GM20431 (cell line): ENCODE results near the gene PAWR.
"Not testable (repeated sequence)": the region's sequence is repeated elsewhere in the genome, so short reads cannot be mapped to it uniquely, and the experiment has no call there.

ENCODE experiments used
- in situ Hi-C: fragments of 300-500 bp; cut with MseI, MboI; formaldehyde crosslinking; loops from one replicate; pipeline ENCODE4 v1.15.0; 2020; ENCODE audit warnings: low sequenced_read_pairs; ENCODE audit not compliant: unreplicated experiment

The PAWR gene

DNA sequence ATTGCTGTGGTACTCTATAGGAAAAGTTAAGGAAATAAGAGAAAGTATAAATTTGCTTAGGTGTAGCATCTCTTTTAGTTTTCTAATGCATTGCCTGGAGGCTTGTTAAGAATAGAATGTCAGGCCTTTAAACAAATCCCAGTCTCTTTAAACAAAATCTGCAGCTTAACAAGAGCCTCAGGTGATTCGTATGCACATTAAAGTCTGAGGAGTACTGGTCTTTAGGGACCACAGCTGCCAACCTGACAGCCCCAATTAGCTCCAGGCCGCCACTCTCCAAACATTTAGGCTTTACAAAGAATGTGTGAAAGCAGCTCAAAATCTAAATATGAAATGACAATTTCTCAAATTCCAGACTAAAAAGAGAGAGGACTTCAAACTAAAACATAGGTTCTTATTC is 35.7 kb downstream of the PAWR start:
- in situ Hi-C loops: no loop called here

DNA sequence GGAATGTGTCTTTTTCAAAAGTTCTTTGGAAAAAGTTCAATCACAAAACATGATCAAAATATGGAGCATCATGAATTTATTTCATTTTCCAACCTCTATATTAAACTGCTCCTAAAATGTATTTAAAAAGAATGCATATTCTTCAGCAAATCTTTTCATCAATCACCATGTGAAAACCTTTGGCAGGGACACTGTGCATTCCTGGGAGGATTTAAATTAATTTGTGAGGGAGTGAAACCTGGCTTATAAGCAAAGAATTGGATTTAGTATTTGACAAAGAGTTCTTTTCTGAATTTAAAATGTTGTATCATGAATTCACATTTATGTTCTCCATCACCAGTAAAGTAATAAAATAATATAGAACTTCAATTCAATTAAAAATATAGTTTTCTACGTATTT is 38.2 kb downstream of the PAWR start:
- in situ Hi-C loops: no loop called here

DNA sequence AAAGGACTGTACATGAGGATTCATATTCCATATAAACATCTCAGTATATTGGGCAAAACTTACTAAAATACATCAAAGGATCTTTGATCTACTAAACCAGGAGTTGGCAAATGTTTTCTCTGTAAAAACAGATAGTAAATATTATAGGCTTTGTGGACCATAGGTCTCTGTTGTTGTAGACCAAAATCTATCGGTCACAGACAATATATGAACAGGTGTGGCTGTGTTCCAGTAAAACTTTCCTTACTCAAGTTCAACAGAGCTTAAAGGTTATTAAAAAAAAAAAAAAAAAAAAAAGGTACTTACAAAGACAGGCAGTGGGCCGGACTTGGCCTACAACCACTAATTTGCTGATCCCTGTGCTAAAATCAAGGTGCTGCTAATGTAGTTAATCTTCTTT is 40.3 kb downstream of the PAWR start:
- in situ Hi-C loops: no loop called here

DNA sequence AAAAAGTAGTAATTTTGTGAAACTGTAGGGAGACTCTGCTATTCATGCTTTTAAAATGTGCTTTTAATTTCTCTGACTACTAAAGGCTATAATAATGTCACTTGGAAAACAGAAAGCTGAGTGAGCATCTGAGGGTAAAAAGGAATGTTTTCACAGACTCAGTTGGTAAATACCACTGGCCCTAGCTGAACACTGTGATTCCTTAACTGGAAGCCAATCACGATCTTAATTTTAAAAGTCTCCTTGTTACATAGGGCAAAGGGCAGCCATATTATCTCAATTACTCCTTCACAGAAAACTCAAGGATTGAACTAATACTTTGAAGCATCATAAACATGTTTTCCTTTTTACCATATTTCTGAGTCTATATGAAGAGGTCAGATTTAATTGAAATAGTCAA is 41.9 kb downstream of the PAWR start:
- in situ Hi-C loops: no loop called here

DNA sequence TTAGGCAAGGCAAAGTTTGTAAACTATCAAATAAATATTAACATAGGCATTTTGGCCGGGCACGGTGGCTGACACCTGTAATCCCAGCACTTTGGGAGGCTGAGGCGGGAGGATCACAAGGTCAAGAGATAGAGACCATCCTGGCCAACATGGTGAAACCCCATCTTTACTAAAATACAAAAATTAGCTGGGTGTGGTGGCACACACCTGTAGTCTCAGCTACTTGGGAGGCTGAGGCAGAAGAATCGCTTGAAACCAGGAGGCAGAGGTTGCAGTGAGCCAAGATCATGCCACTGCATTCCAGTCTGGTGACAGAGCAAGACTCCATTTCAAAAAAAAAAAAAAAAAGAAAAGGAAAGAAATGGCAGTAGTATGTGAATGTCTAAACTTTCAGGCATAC is 43.9 kb downstream of the PAWR start:
- in situ Hi-C loops: not testable (repeated sequence)

DNA sequence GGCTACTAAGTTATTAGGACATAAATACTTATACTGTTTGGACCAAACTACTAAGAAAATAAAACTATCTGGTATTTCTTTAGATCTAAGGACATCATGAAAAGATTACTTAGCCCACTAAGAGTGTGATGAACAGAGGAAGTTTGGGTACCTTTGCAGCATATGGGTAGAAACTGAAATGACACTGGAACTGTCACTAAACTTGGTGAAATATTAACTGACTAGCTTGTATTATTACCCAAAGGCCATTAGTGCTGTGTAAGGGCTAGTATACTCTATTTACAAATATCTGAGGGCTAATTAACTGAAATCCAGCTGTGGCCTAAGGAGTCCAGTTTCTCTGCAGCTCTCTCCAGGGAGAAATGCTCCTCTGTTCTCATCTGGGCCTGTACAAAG is 45.5 kb downstream of the PAWR start:
- in situ Hi-C loops: no loop called here

DNA sequence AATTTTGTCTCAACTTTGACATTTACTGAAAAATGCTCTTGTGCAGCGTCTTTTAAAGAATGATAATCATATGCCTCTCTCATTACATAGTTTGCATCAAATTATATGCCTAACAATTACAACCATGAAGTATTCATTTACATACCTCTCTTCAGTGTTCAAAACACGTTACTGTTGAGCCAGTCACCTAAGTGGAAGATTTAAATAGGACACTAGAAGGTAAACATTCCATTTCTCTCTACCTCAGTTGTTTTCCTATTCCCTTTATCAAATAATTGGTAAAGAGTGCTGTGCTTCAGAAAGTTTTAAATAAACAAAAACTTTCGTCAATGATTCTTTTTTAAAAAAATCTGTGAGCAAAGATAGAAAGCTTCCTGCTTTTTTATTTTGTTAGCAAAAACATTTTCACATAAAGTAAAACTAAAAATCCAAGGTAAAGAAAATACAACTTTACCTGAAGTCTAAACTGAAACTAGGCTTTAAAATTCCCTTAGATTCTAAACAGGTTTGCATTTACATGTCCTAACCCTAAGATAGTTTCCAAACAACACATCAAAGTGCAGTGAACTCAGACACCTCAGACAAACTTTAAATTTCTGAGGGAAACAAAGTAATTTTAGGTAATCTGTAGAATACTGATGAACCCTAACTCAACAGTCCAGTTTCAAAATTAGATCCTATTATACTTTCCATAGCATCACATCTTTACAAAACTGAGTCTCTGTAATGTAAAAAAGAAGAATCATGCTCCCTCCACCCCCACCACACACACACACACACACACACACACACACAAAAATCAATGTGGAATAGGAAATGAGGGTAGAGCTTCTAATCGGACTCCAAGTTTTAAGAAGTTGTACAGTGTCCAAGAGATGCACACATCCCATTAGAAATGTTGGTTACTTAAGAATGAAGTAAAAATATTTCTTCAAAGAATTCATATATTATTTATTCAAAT is 46.2 kb downstream of the PAWR start:
- in situ Hi-C loops: no loop called here

DNA sequence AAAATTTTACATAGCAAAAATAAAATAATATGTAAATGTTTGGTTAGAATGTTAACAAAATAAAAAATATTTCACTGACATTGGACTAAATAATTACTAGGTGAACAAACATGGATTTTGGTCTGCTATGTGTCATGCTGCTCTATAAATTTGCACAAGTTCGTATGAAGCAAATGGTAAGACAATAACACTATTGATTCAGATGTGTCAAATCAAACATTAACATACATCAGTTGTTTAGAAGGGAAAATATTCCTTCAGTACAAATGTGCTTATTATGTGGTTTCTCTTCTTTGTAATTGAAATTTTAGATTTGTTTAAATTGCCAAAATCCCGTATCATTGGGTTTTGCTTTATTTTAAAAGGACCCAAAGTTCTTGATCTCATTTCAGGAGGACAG is 46.9 kb downstream of the PAWR start:
- in situ Hi-C loops: no loop called here

DNA sequence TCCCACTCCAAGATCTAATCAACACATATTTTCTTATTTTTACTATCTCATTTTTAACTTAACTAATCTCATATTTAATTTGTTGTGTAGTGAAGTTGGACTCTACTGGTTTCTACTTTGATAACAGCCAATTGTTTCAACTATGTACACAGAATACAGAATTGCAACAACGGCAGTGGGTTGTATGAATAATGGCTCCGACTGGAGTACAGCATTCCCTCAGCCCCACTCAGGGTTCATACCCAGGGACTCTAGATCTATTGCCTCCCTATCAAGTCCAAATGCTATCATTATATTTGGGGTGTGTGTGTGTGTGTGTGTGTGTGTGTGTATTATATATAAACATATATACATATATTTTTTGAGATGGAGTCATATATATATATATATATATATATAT is 52.3 kb downstream of the PAWR start:
- in situ Hi-C loops: no loop called here

DNA sequence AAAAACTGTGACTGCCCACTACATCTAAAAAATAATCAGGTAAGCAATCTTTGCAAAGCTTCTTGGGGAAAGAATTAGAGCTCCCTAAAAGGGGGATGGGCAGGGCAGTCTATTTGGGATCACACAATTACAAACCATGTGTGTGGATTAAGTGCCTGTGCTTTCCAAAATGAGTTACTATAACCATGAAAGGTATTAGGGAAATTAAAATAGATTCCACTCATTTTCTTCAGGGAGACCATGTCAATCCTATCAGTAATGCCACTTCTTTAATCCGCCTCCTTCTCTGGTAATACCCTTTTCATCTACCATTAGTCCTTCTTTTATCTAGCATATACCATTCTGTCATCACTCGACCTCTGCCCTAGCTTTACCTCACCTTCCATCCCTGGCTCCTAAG is 53.7 kb downstream of the PAWR start:
- in situ Hi-C loops: no loop called here

DNA sequence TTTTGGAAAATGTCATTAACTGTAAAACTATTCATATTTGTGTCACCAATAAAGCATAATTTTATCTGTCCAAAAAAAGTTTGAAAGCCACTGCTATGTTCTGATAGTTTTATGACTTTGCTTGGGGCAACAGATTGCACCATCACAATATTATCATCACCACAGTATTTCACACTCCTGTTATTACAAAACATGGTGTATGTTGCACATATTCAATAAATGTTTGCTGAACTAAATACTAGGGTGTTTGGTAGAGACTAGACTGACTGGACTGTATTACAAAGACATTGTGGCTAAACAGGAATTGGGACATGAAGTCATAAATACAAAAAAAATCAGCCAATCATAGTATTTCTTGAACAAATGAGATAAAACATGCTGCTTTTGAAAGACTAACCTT is 55.1 kb downstream of the PAWR start:
- in situ Hi-C loops: no loop called here

DNA sequence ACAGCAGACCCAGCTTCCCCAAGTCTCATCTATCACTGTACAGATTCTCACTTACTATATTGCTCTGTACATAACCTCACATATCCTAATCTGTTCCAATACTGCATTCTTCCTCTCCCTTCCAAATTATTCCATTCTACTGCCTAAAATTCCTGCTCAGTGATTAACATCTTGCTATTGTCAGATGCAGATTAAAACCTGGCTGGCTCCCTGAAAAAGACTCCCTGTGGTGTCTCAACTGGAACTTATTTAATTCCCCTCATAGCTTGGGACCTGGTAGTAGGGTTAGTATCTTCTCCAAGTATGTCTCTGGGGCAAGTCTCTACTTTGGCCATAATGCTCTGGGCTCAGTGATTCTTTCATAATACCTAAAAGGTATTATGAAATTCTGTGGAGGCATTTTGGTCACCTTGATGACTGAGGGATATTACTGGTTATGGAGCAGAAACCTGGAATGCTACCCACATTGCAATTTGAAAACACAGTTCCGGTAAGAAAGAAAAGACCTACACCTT is 55.8 kb downstream of the PAWR start:
- in situ Hi-C loops: no loop called here

DNA sequence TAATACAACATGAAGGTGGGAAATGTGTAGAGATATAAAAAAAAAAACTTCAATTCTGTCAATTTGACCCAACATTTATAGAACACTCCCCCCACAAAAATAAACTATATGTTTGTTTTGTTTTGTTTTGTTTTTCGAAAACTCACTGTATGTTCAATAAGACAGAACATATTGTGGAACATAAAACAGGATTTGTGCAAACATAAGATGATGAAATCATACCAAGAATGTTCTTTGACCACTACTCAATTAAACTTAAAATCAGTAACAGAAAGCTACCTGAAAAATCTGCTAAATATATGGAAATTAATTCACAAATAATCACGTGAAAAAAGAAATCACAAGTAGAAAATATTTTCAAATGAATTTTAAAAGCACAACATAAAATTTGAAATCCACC is 61.2 kb downstream of the PAWR start:
- in situ Hi-C loops: no loop called here

DNA sequence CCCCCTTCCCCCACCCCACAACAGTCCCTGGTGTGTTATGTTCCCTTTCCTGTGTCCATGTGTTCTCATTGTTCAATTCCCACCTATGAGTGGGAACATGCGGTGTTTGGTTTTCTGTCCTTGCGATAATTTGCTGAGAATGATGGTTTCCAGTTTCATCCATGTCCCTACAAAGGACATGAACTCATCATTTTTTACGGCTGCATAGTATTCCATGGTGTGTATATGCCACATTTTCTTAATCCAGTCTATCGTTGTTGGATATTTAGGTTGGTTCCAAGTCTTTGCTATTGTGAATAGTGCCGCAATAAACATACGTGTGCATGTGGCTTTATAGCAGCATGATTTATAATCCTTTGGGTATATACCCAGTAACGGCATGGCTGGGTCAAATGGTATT is 64.0 kb downstream of the PAWR start:
- in situ Hi-C loops: not testable (repeated sequence)

DNA sequence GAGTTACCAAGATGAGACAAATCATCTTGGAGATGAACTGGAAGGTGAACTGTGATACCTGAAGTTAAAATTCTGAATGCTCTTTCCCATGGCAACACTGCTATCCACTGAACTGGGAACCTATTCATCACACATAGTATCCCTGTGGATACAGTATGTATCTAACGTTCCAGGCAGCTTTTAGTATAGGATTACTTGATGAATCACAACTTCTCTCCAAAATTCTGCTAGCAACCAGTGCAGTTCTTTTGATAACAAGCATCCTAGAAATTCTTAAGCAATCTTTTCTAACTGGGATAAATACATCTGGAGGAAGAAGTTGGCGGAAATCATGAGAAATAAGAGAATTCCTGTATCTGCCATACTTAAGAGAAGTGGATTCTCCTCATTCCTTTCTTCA is 66.4 kb downstream of the PAWR start:
- in situ Hi-C loops: no loop called here

DNA sequence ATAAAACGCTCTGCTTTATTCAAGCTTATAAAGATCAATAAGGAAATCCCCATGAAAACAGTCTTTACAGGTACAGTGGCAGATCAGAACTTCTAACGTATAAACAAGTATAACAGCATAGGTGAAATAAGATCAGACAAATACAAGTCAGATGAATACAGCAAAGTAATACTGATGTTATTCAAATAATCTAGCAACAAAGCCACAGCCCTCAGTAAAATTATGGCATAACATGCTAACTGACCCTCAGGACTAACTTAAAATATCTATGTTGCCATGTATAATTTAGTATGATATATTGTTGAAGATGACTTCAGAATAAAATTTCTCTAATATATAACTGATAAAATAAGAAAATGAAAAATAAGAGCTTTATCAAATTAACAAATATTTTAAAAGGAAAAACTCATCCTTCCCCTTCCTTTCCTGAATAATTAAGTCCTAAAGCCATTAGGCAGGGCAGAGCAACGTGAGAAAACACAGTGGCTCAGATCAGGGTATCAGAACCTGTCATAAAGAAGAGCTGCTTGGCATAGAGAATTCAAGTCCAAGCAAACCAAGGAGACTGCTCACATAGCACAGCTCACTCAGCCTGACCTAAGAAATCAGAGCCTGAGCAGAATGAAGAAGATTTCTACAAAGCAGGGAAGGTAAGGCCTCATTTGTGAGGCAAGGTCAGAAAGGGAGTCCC is 70.7 kb downstream of the PAWR start:
- in situ Hi-C loops: no loop called here

DNA sequence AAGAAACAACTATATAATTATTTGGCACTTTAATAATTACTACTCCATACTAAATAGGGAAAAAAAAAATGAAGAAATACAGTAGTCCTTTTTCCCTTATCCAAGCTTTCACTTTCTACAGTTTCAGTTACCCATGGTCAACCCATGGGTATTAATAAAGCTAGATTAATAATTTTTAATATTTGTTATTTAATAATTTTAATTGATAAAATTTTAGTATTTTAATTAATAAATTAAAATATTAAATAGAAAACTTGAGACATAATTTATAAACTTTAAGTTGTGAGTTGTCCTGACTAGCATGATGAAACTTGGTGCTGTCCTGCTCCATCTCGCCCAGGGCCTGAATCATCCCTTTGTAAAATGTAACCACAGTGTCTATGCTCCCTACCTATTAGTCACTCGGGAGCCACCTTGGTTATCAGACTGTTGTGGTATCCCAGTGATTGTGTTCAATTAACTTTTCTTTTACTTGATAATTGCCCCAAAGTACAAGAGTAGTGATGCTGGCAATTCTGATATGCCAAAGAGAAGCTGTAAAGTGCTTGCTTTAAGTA is 71.8 kb downstream of the PAWR start:
- in situ Hi-C loops: no loop called here

DNA sequence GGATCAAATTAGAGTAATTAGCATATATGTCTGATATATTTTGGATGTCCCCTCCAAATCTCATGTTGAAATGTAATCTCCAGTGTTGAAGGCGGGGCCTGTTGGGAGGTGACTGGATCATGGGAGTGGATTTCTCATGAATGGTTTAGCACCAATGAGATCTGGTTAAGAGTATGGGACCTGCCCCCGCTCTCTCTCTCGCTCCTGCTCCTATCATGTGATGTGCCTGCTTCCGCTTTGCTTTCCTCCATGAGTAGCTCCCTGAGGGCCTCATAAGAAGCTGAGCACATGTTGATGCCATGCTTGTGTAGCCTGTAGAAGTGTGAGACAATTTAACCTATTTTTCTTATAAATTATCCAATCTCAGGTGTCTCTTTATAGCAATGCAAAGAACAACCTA is 73.1 kb downstream of the PAWR start:
- in situ Hi-C loops: no loop called here

DNA sequence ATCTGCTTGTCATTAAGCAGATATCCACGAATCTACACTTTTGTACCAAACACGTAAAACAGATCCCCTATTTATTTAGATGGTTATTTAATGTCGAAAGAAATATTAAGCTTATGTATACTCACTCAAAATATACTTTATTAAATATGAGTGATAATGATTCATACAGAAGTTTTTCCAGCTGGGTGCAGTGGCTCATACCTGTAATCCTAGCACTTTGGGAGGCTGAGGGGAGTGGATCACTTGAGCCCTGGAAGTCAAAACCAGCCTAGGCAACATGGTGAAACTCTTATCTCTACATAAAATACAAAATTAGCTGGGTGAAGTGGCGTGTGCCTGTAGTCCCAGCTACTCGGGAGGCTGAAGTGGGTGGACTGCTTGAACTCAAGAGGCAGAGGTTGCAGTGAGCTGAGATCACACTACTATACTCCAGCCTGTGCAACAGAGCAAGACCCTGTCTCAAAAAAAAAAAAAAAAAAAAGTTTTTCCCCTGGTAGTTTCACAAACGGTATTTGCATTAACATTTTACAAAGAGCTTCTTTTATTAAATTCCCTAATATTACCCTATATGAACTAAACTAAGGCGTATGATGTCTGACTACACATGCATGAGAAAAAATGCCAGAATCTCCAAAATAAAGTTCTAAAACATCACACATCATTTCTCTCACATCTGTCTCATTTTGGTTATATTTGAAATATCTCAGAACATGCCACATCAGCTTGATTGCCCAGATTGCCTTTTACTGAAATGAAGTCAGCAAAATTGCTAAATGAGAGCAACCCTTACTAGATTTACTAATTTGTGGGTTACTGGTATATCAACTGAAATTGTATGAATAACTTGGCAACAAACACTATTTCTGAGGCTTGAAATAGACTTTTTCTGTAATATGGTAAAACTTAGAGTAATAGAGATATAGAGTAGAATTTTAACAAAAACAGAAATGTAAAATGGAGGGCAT is 74.9 kb downstream of the PAWR start:
- in situ Hi-C loops: no loop called here

DNA sequence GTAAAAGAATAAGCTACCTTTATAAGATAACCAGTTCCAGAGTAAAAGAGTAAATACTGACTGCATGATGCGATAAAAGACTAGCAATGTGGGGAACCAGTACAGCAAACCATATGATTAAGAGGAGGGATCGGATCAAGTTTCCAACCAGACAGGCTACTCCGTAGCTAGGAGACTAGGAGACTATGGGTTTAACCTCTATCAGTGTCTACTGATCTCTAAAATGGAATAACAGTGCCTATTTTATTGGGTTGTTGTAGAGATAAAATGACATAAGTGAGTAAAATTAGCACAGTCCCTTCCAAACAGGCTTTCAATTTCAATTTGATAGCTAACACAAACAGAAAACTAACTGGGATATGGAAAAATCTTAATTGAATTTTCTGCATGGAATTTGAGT is 76.0 kb downstream of the PAWR start:
- in situ Hi-C loops: no loop called here
